Tibial nerve (tissue), 4 donors: ENCODE data around the gene TENM3. TPM values are rescaled to one million over a fixed set of nuclear protein-coding genes. Genes with fewer than 3 reads are reported as not detected.
A peak's percentile ranks its signal among the peaks of the same experiment; 100 is the strongest.

Experiments
- DNase-seq, 2 donors: peaks; one replicate each; pipeline ENCODE4 v3.0.0-alpha.2; 2019; ENCODE audit warnings: low spot score in 2 of 2
- H3K27ac ChIP-seq, 4 donors: fragments of 200-600 bp; sonication (generic) in 3 of 4; one replicate each; pipeline ENCODE4 v1.5.1; 2017 to 2019; ENCODE audit warnings: mild to moderate bottlenecking in 1 of 4
- H3K27me3 ChIP-seq, 2 donors: fragments of 200-600 bp; sonication (generic) in 1 of 2; one replicate each; pipeline versions ENCODE4 v1.5.1 to v1.6.0; 2017 to 2019
- H3K36me3 ChIP-seq, 3 donors: fragments of 200-600 bp; sonication (generic); one replicate each; pipeline ENCODE4 v1.5.1; 2018 to 2019
- H3K4me1 ChIP-seq, 4 donors: fragments of 200-600 bp; sonication (generic) in 3 of 4; one replicate each; pipeline ENCODE4 v1.5.1; 2017 to 2019
- H3K4me3 ChIP-seq, 4 donors: fragments of 200-600 bp; sonication (generic) in 3 of 4; one replicate each; pipeline ENCODE4 v1.5.1; 2017 to 2019; ENCODE audit warnings: mild to moderate bottlenecking in 1 of 4, moderate library complexity in 1 of 4
- H3K9me3 ChIP-seq, 4 donors: fragments of 200-600 bp; sonication (generic) in 3 of 4; one replicate each; pipeline ENCODE4 v1.5.1; 2017 to 2019
- CTCF ChIP-seq, 5 experiments: fragments of 200-600 bp in 3 of 5; fragments of 450-650 bp in 2 of 5; sonication (generic) in 3 of 5; IDR thresholded peaks; one replicate each; pipeline ENCODE4 v1.5.1; 2016 to 2019; ENCODE audit warnings: antibody characterized with exemption in 5 of 5, mild to moderate bottlenecking in 3 of 5, moderate library complexity in 2 of 5
- EP300 ChIP-seq, 2 donors: sonication (generic); formaldehyde crosslinking; IDR thresholded peaks; one replicate each; pipeline ENCODE4 v1.6.1; 2017; ENCODE audit warnings: antibody characterized with exemption in 2 of 2, mild to moderate bottlenecking in 1 of 2
- POLR2A ChIP-seq, 2 donors: fragments of 450-650 bp; IDR thresholded peaks; one replicate each; pipeline ENCODE4 v1.6.1; 2017; ENCODE audit warnings: antibody characterized with exemption in 2 of 2, mild to moderate bottlenecking in 2 of 2, moderate library complexity in 2 of 2
- WGBS, 2 donors: methylation state at CpG; one replicate each; pipeline ENCODE4 v1.1.5; 2018; 5-methylcytosine and 5-hydroxymethylcytosine counted together
- total RNA-seq, 4 donors: library from RNA; depleted of rRNA; stranded (reverse); fragments of >200 nt; gene quantifications; one replicate each; pipeline ENCODE4 v1.1.0, GENCODE V29; 2016

TENM3 gene
- total RNA-seq, 4 donors from 2014 or later: 19.0 to 60.5 (median 29.4) TPM

GRCh38 chr4:182806259-182807252, 563.4 kb downstream of the TENM3 start:
- H3K27ac ChIP-seq: peak overlapping the region in 2 of 4 donors; percentile 81 to 83
- WGBS, 2 donors: 8 to 9% methylated on average over 62 to 63 of the region's 68 CpGs

GRCh38 chr4:182807346-182807745, 564.1 kb downstream of the TENM3 start:
- peak overlapping the region in 2 of 4 donors; percentile 81 to 83 for H3K27ac ChIP-seq
- 66 to 72% methylated on average over 12 of the region's 12 CpGs for WGBS, 2 donors
- peaks cover 0 to 14% (median 0%) of the 10 kb centered on the region in 4 donors for H3K9me3 ChIP-seq
- no peaks in the 10 kb centered on the region for H3K27me3 ChIP-seq
- H3K4me1 ChIP-seq: peaks cover 0 to 14% (median 2%) of the 10 kb centered on the region in 4 donors
- H3K4me3 ChIP-seq: peak overlapping the region; percentile 18 to 71 (median 50)
- no peak for DNase-seq
- TF ChIP-seq EP300 (IDR thresholded peaks at IDR 0.05) (no peak), CTCF (IDR thresholded peaks at IDR 0.05) (no peak), POLR2A (IDR thresholded peaks at IDR 0.05) (no peak)
- H3K36me3 ChIP-seq: no peaks in the 10 kb centered on the region

More at GRCh38 chr4:182806259-182807252, 563.4 kb downstream of the TENM3 start:
- peak overlapping the region; percentile 18 to 71 (median 50) for H3K4me3 ChIP-seq
- H3K9me3 ChIP-seq: peaks cover 0 to 13% (median 0%) of the 10 kb centered on the region in 4 donors
- no peaks in the 10 kb centered on the region for H3K27me3 ChIP-seq
- peak; percentile 78 to 94 (median 92) for TF ChIP-seq CTCF (IDR thresholded peaks at IDR 0.05)
- no peak for TF ChIP-seq EP300 (IDR thresholded peaks at IDR 0.05)
- TF ChIP-seq POLR2A (IDR thresholded peaks at IDR 0.05): peak in 1 of 2 donors; percentile 25
- peak; percentile 53 to 56 for DNase-seq
- H3K36me3 ChIP-seq: no peaks in the 10 kb centered on the region
- peaks cover 0 to 19% (median 2%) of the 10 kb centered on the region in 4 donors for H3K4me1 ChIP-seq

- Histone ChIP-seq H3K4me1 (peaks cover 0 to 12% (median 2%) of the 10 kb centered on the region in 4 donors), H3K27ac (no peak overlapping the region), H3K27me3 (no peaks in the 10 kb centered on the region), H3K9me3 (peaks cover 0 to 14% (median 0%) of the 10 kb centered on the region in 4 donors), H3K4me3 (no peak overlapping the region), H3K36me3 (no peaks in the 10 kb centered on the region)
- 93 to 96% methylated on average over 31 to 42 of the region's 45 CpGs for WGBS, 2 donors
- DNase-seq: no peak
- TF ChIP-seq EP300 (IDR thresholded peaks at IDR 0.05) (no peak), CTCF (IDR thresholded peaks at IDR 0.05) (no peak), POLR2A (IDR thresholded peaks at IDR 0.05) (no peak)
Measured at GRCh38 chr4:182807767-182808548, 564.8 kb downstream of the TENM3 start.

- no peaks in the 10 kb centered on the region for H3K36me3 ChIP-seq
- peaks cover 0 to 12% (median 2%) of the 10 kb centered on the region in 4 donors for H3K4me1 ChIP-seq
- no peaks in the 10 kb centered on the region for H3K27me3 ChIP-seq
- peaks cover 0 to 14% (median 0%) of the 10 kb centered on the region in 4 donors for H3K9me3 ChIP-seq
- whole genome bisulfite sequencing, 2 donors: 86 to 90% methylated on average over 24 to 25 of the region's 25 CpGs
- TF ChIP-seq EP300 (IDR thresholded peaks at IDR 0.05): no peak
- TF ChIP-seq CTCF (IDR thresholded peaks at IDR 0.05): no peak
- TF ChIP-seq POLR2A (IDR thresholded peaks at IDR 0.05): no peak
- no peak for DNase-seq
- H3K4me3 ChIP-seq: no peak overlapping the region
- H3K27ac ChIP-seq: no peak overlapping the region
Measured at GRCh38 chr4:182808673-182809416, 565.6 kb downstream of the TENM3 start.
